Heart left ventricle (tissue), 16 donors: ENCODE measurements around the gene PNMA8A. TPM values are rescaled to one million over a fixed set of nuclear protein-coding genes. Genes with fewer than 3 reads are reported as not detected.
"Not testable (repeated sequence)": the region's sequence is repeated elsewhere in the genome, so short reads cannot be mapped to it uniquely, and the experiment has no call there.

Source experiments
- ATAC-seq, 4 donors: fragments of 200-7000 bp; cut with Tn5 transposase; one replicate each; pipeline ENCODE4 v1.9.1; 2020 to 2022; ENCODE audit warnings: moderate library complexity in 4 of 4, mild to moderate bottlenecking in 3 of 4, moderate number of reproducible peaks in 1 of 4
- DNase-seq, 5 donors: peaks; one replicate each; pipeline ENCODE4 v3.0.0-alpha.2; 2020
- H3K27ac ChIP-seq, 12 donors: fragments of 200-600 bp; sonication (generic) in 4 of 12; one replicate each; pipeline versions ENCODE4 v1.5.0 to v1.8.0; 2016 to 2022; ENCODE audit warnings: mild to moderate bottlenecking in 2 of 12
- H3K27me3 ChIP-seq, 9 donors: fragments of 200-600 bp; sonication (generic) in 2 of 9; one replicate each; pipeline versions ENCODE4 v1.5.1 to v1.8.0; 2016 to 2022; ENCODE audit warnings: mild to moderate bottlenecking in 3 of 9
- H3K36me3 ChIP-seq, 9 donors: fragments of 200-600 bp; sonication (generic) in 2 of 9; one replicate each; pipeline versions ENCODE4 v1.5.0 to v1.8.0; 2018 to 2022; ENCODE audit warnings: mild to moderate bottlenecking in 2 of 9
- H3K4me1 ChIP-seq, 12 donors: fragments of 200-600 bp; sonication (generic) in 4 of 12; one replicate each; pipeline versions ENCODE4 v1.5.0 to v1.8.0; 2016 to 2022; ENCODE audit warnings: mild to moderate bottlenecking in 3 of 12
- H3K4me3 ChIP-seq, 12 donors: fragments of 200-600 bp; sonication (generic) in 4 of 12; one replicate each; pipeline versions ENCODE4 v1.5.0 to v1.8.0; 2017 to 2022; ENCODE audit warnings: mild to moderate bottlenecking in 9 of 12, moderate library complexity in 4 of 12
- H3K9me3 ChIP-seq, 12 donors: fragments of 200-600 bp; sonication (generic) in 4 of 12; one replicate each; pipeline versions ENCODE4 v1.5.0 to v1.8.0; 2016 to 2022; ENCODE audit warnings: mild to moderate bottlenecking in 1 of 12
- POLR2A ChIP-seq, 2 donors: fragments of 450-650 bp; IDR thresholded peaks; one replicate each; pipeline ENCODE4 v1.6.1; 2017; ENCODE audit warnings: antibody characterized with exemption in 2 of 2, mild to moderate bottlenecking in 2 of 2, moderate library complexity in 2 of 2
- WGBS, 4 donors: extraction: QIAGEN DNeasy Blood & Tissue Kit in 2 of 4; methylation state at CpG; one replicate each; pipeline versions ENCODE4 v1.1.5 to v1.1.7; 2013 to 2018; 5-methylcytosine and 5-hydroxymethylcytosine counted together
- intact Hi-C, 10 donors: fragments of 100-400 bp; cut with DNase I; formaldehyde crosslinking; loops; one replicate each; pipeline versions ENCODE4 v1.11.1 to v1.14.2; 2022
- polyA plus RNA-seq, 2 donors: library from polyadenylated mRNA; stranded (reverse); fragments of 200-250 nt; gene quantifications; one replicate each; pipeline ENCODE4 v1.2.3, GENCODE V29; 2013
- total RNA-seq, 9 donors: library from RNA; depleted of rRNA in 2 of 9; stranded (reverse); fragments of >200 nt in 2 of 9; fragmentation: NEBNext Ultra II Directional in 3 of 9; extraction: Animal tissue kit (Norgen Biotek cat#: 25700) in 3 of 9; gene quantifications; one replicate each; pipeline versions ENCODE4 v1.1.0 to v1.2.4, GENCODE V29; 2016 to 2023
- TF ChIP-seq, protein P1 (sequence below), 12 donors: fragments of 200-600 bp; sonication (generic) in 4 of 12; IDR thresholded peaks; one replicate each; pipeline versions ENCODE4 v1.5.0 to v1.8.0; 2018 to 2022; ENCODE audit warnings: antibody characterized with exemption in 12 of 12, mild to moderate bottlenecking in 5 of 12
- donor health status: ischemic (EF 13 %, LVEDD 7.1; RV severe dilation, severe dysfunction).
- donor health status: healthy with polysubstance abuse.
- donor health status: DM: no; HTN: yes; CAD: no.
- donor health status: DM: no; HTN: no; CAD: no.
- donor health status: ischemic (EF 25% LVEDD 6.9; RV normal size, moderate dysfunction).
- donor health status: ischemic (EF 25% LVEDD 5.7; RV mildly dilated, moderate dysfunction).
- donor health status: healthy.
- donor health status: DM: yes; HTN: yes; CAD: no.
- donor health status: ischemic (EF 35%, LVEDD 5.7; RV mildly dilated, moderate dysfunction).
- donor health status: nonischemic (EF 11% LVEDD 7.7; RV severe dilation, severe dysfunction).
- donor health status: DM: yes; HTN: yes; CAD: no.
- donor health status: PGD.
- donor health status: ischemic (EF 29% LVEDD 5.4; RV normal size, mild dysfunction).
- donor health status: nonischemic (EF 23%, LVEDD 6.1; RV moderate dilation, normal function).

The PNMA8A gene
- total and polyA plus RNA-seq, 11 donors = 2.1 to 12.1 (median 9.2) TPM

DNA sequence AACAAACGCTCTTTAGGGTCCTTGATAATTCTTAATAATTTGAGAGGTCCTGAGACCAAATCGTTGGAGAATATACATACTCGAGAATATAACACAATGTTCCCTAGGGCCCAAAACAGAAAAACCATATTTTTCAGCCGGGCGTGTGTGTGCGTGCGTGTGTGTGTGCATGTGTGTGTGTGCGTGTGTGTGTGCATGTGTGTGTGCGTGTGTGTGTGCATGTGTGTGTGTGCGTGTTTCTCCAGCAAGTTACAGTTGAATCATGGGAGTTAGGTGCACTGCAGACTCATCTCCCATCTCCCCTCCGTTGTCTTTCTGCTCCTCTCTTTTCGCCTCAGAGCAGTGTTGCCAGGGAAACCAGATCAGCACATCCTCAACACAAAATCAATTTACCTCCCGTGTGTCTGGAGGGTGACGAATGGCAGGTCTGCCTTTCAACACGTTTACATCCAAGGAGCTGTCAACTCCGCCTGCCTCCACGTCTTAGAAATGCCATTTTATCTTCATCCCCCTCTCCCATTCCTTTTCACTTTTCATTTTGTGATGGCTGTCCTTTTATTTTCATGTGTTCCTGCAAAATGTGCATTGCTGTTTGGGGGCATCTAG is 32.6 kb upstream of the PNMA8A start:
- DNase-seq (peak in 1 of 5 donors; percentile 10), ATAC-seq (no peak)
- WGBS, 4 donors = 66 to 74% (median 70%) methylated on average over 17 of the region's 17 CpGs
- TF ChIP-seq, protein P1, sequence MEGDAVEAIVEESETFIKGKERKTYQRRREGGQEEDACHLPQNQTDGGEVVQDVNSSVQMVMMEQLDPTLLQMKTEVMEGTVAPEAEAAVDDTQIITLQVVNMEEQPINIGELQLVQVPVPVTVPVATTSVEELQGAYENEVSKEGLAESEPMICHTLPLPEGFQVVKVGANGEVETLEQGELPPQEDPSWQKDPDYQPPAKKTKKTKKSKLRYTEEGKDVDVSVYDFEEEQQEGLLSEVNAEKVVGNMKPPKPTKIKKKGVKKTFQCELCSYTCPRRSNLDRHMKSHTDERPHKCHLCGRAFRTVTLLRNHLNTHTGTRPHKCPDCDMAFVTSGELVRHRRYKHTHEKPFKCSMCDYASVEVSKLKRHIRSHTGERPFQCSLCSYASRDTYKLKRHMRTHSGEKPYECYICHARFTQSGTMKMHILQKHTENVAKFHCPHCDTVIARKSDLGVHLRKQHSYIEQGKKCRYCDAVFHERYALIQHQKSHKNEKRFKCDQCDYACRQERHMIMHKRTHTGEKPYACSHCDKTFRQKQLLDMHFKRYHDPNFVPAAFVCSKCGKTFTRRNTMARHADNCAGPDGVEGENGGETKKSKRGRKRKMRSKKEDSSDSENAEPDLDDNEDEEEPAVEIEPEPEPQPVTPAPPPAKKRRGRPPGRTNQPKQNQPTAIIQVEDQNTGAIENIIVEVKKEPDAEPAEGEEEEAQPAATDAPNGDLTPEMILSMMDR (IDR thresholded peaks at IDR 0.05) = no peak
- TF ChIP-seq POLR2A (IDR thresholded peaks at IDR 0.05) = no peak
- no peak overlapping the region for H3K27ac ChIP-seq
- peaks cover 0 to 7% (median 0%) of the 10 kb centered on the region in 12 donors for H3K9me3 ChIP-seq
- intact Hi-C loops = no loop called here
- H3K4me1 ChIP-seq = no peaks in the 10 kb centered on the region
- H3K36me3 ChIP-seq = no peaks in the 10 kb centered on the region
- H3K4me3 ChIP-seq = no peak overlapping the region
- peaks cover 0 to 8% (median 0%) of the 10 kb centered on the region in 9 donors for H3K27me3 ChIP-seq

DNA sequence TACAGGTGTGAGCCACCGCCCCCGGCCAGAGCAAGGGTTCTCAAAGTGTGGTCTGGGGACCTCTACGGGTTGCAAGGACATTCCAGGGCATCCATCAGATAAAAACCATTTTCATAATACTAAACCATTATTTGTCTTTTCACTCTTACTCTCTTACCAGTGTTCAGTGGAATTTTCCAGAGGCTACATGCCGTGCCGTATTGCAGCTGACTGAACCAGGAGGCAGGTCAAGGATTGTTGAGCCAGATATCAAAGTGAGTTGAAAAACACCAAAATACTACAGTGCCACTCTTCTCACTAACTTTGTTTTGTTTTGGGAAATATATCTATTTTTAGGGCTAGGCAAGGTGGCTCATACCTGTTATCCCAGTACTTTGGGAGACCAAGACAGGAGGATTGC is 31.5 kb upstream of the PNMA8A start:
- intact Hi-C loops = no loop called here
- ATAC-seq = no peak
- TF ChIP-seq, protein P1 (IDR thresholded peaks at IDR 0.05) = no peak
- no peak for TF ChIP-seq POLR2A (IDR thresholded peaks at IDR 0.05)
- DNase-seq = peak in 1 of 5 donors; percentile 6
- Histone ChIP-seq H3K4me3 (no peak overlapping the region), H3K27me3 (peaks cover 0 to 8% (median 0%) of the 10 kb centered on the region in 9 donors), H3K36me3 (no peaks in the 10 kb centered on the region), H3K27ac (no peak overlapping the region), H3K4me1 (no peaks in the 10 kb centered on the region), H3K9me3 (peaks cover 0 to 7% (median 0%) of the 10 kb centered on the region in 12 donors)
- WGBS, 4 donors = 93 to 98% (median 95%) methylated on average over 5 of the region's 5 CpGs

DNA sequence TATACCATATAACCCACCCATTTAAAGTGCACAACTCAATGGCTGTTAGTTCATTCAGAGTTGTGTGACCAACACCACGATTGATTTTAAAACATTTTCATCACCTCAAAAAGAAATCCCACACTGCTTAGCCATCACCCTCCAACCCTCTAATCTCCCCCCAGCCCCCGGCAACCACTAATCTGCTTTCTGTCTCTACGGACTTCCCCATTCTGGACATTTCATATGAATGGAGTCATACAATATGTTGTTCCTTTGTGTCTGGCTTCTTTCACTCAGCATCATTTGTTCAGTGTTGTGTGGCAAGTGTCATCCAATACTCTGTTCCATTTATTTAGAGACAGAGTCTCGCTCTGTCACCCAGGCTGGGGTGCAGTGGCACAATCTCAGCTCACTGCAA is 28.3 kb upstream of the PNMA8A start:
- Histone ChIP-seq H3K27ac (no peak overlapping the region), H3K4me1 (peaks cover 0 to 9% (median 0%) of the 10 kb centered on the region in 12 donors), H3K27me3 (peaks cover 0 to 21% (median 0%) of the 10 kb centered on the region in 9 donors), H3K36me3 (no peaks in the 10 kb centered on the region), H3K9me3 (peaks cover 0 to 2% (median 0%) of the 10 kb centered on the region in 12 donors), H3K4me3 (no peak overlapping the region)
- no peak for ATAC-seq
- TF ChIP-seq, protein P1 (IDR thresholded peaks at IDR 0.05) = no peak
- 58 to 82% (median 72%) methylated on average over 4 of the region's 4 CpGs for WGBS, 4 donors
- intact Hi-C loops = no loop called here
- no peak for DNase-seq

DNA sequence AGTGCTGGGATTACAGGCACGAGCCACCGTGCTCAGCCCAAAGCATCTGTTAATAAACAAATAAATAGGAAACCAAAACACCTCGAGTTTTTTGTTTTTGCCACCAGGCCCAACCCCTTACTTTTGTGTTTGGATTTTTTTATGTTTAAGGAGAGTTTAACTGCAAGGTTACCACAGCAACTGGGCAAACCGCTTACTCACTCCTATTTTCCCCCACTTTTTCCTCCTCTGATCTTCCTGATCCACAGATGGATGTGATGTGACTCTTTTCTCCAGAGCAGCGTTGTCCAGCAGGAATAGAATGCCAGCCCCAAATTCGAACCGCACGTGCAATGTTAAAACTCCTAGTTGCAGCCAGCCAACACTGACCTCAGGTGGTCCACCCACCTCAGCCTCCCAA is 26.4 kb upstream of the PNMA8A start:
- Histone ChIP-seq H3K9me3 (no peaks in the 10 kb centered on the region), H3K27me3 (peaks cover 0 to 40% (median 13%) of the 10 kb centered on the region in 9 donors), H3K36me3 (no peaks in the 10 kb centered on the region), H3K4me1 (peaks cover 0 to 22% (median 12%) of the 10 kb centered on the region in 12 donors), H3K27ac (no peak overlapping the region), H3K4me3 (no peak overlapping the region)
- intact Hi-C loops = no loop called here
- 85 to 92% (median 91%) methylated on average over 8 of the region's 8 CpGs for WGBS, 4 donors
- TF ChIP-seq, protein P1 (IDR thresholded peaks at IDR 0.05) = no peak
- TF ChIP-seq POLR2A (IDR thresholded peaks at IDR 0.05) = no peak
- ATAC-seq (no peak), DNase-seq (no peak)

DNA sequence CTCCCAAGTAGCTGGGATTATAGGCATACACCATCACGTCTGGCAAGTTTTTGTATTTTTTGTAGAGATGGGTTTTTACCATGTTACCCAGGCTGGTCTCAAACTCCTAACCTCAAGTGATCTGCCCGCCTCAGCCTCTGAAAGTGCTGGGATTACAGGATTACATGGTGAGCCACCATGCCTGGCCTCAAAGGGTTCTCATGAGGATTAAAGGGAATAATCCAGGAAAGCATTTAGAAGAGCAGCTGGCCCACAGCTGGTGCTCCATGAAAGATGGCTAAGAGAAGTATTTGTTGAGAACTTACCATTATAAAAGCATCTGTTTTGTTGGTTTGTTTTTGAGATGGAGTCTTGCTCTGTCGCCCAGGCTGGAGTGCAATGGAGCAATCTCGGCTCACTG is 25.5 kb upstream of the PNMA8A start:
- WGBS, 4 donors = 75 to 85% (median 83%) methylated on average over 4 of the region's 4 CpGs
- DNase-seq, intact Hi-C loops, H3K36me3 ChIP-seq, H3K4me3 ChIP-seq, H3K9me3 ChIP-seq, H3K27ac ChIP-seq, ATAC-seq: not testable (repeated sequence)
- Histone ChIP-seq H3K27me3 (peaks cover 0 to 49% (median 19%) of the 10 kb centered on the region in 9 donors), H3K4me1 (peaks cover 0 to 28% (median 14%) of the 10 kb centered on the region in 12 donors)
